NCI-H526 treated with DMSO at 0.1 percent for 48 hours (cell line): ENCODE measurements around the gene NSD1.

Experiments used
- DNase-seq: peaks from one replicate; lab custom pipeline; 2025; lab: John Stamatoyannopoulos, UW

Gene NSD1

GRCh38 chr5:177349762-177350161 is 216.2 kb downstream of the NSD1 start:
- no peak for DNase-seq
